Natural killer cell (primary cell): Measurements from ENCODE around the gene MEF2A. TPM values are rescaled to one million over a fixed set of nuclear protein-coding genes. Genes with fewer than 3 reads are reported as not detected.

Experiments
- ATAC-seq, 3 donors: fragments of 150-1000 bp in 2 of 3; fragments of 200-7000 bp in 1 of 3; cut with Tn5 transposase; 1 replicate in 1 of 3; 2 replicates in 2 of 3; pipeline ENCODE4 v1.10.0; 2021; ENCODE audit warnings: mild to moderate bottlenecking in 2 of 3, moderate library complexity in 2 of 3
- DNase-seq, 2 donors: peaks; one replicate each; pipeline versions ENCODE4 v3.0.0 to v3.0.0-alpha.2; 2013 to 2021; ENCODE audit warnings: mixed read lengths in 1 of 2
- H3K27ac ChIP-seq: one replicate; pipeline ENCODE4 v1.5.1; 2013; ENCODE audit warnings: mild to moderate bottlenecking, low read length
- H3K27me3 ChIP-seq: one replicate; pipeline ENCODE4 v1.6.1; 2013; ENCODE audit warnings: low read length; ENCODE audit not compliant: control insufficient read depth, insufficient read depth
- H3K36me3 ChIP-seq: one replicate; pipeline ENCODE4 v1.6.1; 2013; ENCODE audit warnings: low read length; ENCODE audit not compliant: control insufficient read depth, insufficient read depth
- H3K4me1 ChIP-seq: one replicate; pipeline ENCODE4 v1.6.1; 2013; ENCODE audit warnings: low read length; ENCODE audit not compliant: control insufficient read depth, insufficient read depth
- H3K4me3 ChIP-seq: one replicate; pipeline ENCODE4 v1.5.1; 2013; ENCODE audit warnings: low read length
- H3K9me3 ChIP-seq: one replicate; pipeline ENCODE4 v1.6.1; 2013; ENCODE audit warnings: low read length; ENCODE audit not compliant: control insufficient read depth, insufficient read depth
- H3K27ac Mint-ChIP-seq, 2 donors: one replicate each; pipeline ENCODE4 v1.8.0; 2022; ENCODE audit warnings: mild to moderate bottlenecking in 2 of 2, mixed read lengths in 2 of 2, moderate library complexity in 1 of 2
- H3K27me3 Mint-ChIP-seq, 2 donors: one replicate each; pipeline ENCODE4 v1.8.0; 2022; ENCODE audit warnings: low read depth in 2 of 2, mixed read lengths in 2 of 2
- H3K36me3 Mint-ChIP-seq: one replicate; pipeline ENCODE4 v1.8.0; 2022; ENCODE audit warnings: mixed read lengths
- H3K4me1 Mint-ChIP-seq, 2 donors: one replicate each; pipeline ENCODE4 v1.8.0; 2022; ENCODE audit warnings: mixed read lengths in 2 of 2
- H3K4me3 Mint-ChIP-seq: one replicate; pipeline ENCODE4 v1.8.0; 2022; ENCODE audit warnings: mild to moderate bottlenecking, moderate library complexity, mixed read lengths
- H3K9me3 Mint-ChIP-seq, 2 donors: one replicate each; pipeline ENCODE4 v1.8.0; 2022; ENCODE audit warnings: mixed read lengths in 2 of 2
- WGBS: methylation state at CpG from one replicate; pipeline ENCODE4 v1.1.7; 2013; ENCODE audit warnings: missing lambda C conversion rate; ENCODE audit not compliant: insufficient coverage; 5-methylcytosine and 5-hydroxymethylcytosine counted together
- intact Hi-C: fragments of 100-400 bp; cut with micrococcal nuclease; formaldehyde crosslinking; loops from one replicate; pipeline ENCODE4 v1.14.2; 2022
- total RNA-seq, 4 donors: library from RNA; stranded (reverse); fragments of 120-200 nt in 1 of 4; gene quantifications; one replicate each; pipeline versions ENCODE4 v1.2.3 to v1.2.4, GENCODE V29; 2013 to 2022
- TF ChIP-seq, protein P1 (sequence below): fragments of 200-600 bp; IDR thresholded peaks from one replicate; pipeline ENCODE4 v1.8.0; 2022; ENCODE audit warnings: antibody characterized with exemption

MEF2A gene
- total RNA-seq, 3 donors from 2014 or later (not counting 1 experiment from before 2014, with no cell fraction given) = 31.1 to 33.9 (median 33.6) TPM

GRCh38 chr15:99721896-99722295 is 156.1 kb downstream of the MEF2A start:
- no peaks in the 10 kb centered on the region for H3K27me3 Mint-ChIP-seq
- Histone ChIP-seq H3K27ac (no peak overlapping the region), H3K27me3 (no peaks in the 10 kb centered on the region), H3K4me3 (no peak overlapping the region), H3K36me3 (no peaks in the 10 kb centered on the region), H3K4me1 (peaks cover 15% of the 10 kb centered on the region), H3K9me3 (no peaks in the 10 kb centered on the region)
- H3K27ac Mint-ChIP-seq = no peak overlapping the region
- DNase-seq (no peak), ATAC-seq (no peak)
- H3K36me3 Mint-ChIP-seq = no peaks in the 10 kb centered on the region
- intact Hi-C loops = no loop called here
- WGBS = 95% methylated on average over 4 of the region's 4 CpGs
- H3K4me3 Mint-ChIP-seq = no peak overlapping the region
- peaks cover 26 to 30% of the 10 kb centered on the region in 2 donors for H3K4me1 Mint-ChIP-seq
- TF ChIP-seq, protein P1, sequence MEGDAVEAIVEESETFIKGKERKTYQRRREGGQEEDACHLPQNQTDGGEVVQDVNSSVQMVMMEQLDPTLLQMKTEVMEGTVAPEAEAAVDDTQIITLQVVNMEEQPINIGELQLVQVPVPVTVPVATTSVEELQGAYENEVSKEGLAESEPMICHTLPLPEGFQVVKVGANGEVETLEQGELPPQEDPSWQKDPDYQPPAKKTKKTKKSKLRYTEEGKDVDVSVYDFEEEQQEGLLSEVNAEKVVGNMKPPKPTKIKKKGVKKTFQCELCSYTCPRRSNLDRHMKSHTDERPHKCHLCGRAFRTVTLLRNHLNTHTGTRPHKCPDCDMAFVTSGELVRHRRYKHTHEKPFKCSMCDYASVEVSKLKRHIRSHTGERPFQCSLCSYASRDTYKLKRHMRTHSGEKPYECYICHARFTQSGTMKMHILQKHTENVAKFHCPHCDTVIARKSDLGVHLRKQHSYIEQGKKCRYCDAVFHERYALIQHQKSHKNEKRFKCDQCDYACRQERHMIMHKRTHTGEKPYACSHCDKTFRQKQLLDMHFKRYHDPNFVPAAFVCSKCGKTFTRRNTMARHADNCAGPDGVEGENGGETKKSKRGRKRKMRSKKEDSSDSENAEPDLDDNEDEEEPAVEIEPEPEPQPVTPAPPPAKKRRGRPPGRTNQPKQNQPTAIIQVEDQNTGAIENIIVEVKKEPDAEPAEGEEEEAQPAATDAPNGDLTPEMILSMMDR = no peak
- H3K9me3 Mint-ChIP-seq = peaks cover 0 to 4% of the 10 kb centered on the region in 2 donors

GRCh38 chr15:99722406-99722805 is 156.6 kb downstream of the MEF2A start:
- 100% methylated on average over 2 of the region's 3 CpGs for WGBS
- intact Hi-C loops = no loop called here
- Mint-ChIP-seq H3K4me1 (peaks cover 26 to 30% of the 10 kb centered on the region in 2 donors), H3K36me3 (no peaks in the 10 kb centered on the region), H3K27ac (no peak overlapping the region), H3K27me3 (no peaks in the 10 kb centered on the region), H3K9me3 (peaks cover 0 to 4% of the 10 kb centered on the region in 2 donors), H3K4me3 (no peak overlapping the region)
- ATAC-seq (no peak), DNase-seq (no peak)
- TF ChIP-seq, protein P1 = no peak
- Histone ChIP-seq H3K36me3 (no peaks in the 10 kb centered on the region), H3K4me1 (peaks cover 15% of the 10 kb centered on the region), H3K27ac (no peak overlapping the region), H3K4me3 (no peak overlapping the region), H3K27me3 (no peaks in the 10 kb centered on the region), H3K9me3 (no peaks in the 10 kb centered on the region)

DNA sequence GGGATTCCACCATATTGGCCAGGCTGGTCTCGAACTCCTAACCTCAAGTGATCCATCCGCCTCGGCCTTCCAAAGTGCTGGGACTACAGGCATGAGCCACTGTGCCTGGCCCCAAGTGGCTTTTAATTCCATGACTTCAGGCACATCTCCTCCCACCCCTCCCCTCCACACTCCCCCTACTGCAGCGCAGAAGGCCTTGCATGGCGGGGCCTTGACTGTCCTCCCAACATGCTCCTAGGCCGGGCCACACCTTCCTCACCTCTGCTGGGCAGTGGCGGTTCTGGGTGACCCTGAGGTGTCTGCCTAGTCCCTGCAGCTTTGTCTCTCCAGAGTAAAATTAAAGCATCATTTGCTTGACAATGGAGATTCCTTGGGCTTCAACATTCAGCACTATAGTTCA is 160.5 kb downstream of the MEF2A start:
- peaks cover 2% of the 10 kb centered on the region for H3K36me3 ChIP-seq
- DNase-seq = no peak
- H3K4me1 Mint-ChIP-seq = peaks cover 4% of the 10 kb centered on the region in 2 donors
- H3K27ac ChIP-seq = no peak overlapping the region
- 93% methylated on average over 7 of the region's 7 CpGs for WGBS
- no peak overlapping the region for H3K4me3 ChIP-seq
- ATAC-seq = no peak
- TF ChIP-seq, protein P1 = no peak
- no peaks in the 10 kb centered on the region for H3K36me3 Mint-ChIP-seq
- H3K4me1 ChIP-seq = peaks cover under 1% of the 10 kb centered on the region
- H3K9me3 Mint-ChIP-seq = peaks cover 0 to 4% of the 10 kb centered on the region in 2 donors
- H3K27me3 ChIP-seq = no peaks in the 10 kb centered on the region
- no peaks in the 10 kb centered on the region for H3K9me3 ChIP-seq
- H3K4me3 Mint-ChIP-seq = no peak overlapping the region
- H3K27me3 Mint-ChIP-seq = no peaks in the 10 kb centered on the region
- no peak overlapping the region for H3K27ac Mint-ChIP-seq
- intact Hi-C loops = no loop called here

DNA sequence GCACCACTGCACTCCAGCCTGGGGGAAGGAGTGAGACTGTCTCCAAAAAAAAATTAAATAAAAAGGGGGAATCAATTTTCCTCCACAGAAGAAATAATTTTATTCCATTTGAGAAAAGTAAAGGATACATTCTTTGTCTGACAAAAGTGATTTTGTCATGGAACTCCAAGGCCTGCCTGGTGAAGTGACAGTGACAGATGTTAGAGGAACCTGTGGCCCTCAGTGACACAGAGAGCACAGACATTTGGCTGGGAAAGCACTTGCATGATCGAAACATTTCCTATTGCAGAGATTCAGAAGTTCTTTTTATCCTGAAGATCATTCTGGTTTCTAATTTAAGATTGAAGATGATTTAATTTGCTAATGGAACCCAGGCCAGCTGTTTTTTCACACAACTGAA is 161.5 kb downstream of the MEF2A start:
- intact Hi-C loops = no loop called here
- Mint-ChIP-seq H3K4me1 (peaks cover 4 to 5% of the 10 kb centered on the region in 2 donors), H3K27me3 (no peaks in the 10 kb centered on the region), H3K9me3 (peaks cover 0 to 4% of the 10 kb centered on the region in 2 donors), H3K27ac (no peak overlapping the region), H3K36me3 (no peaks in the 10 kb centered on the region), H3K4me3 (no peak overlapping the region)
- DNase-seq = no peak
- H3K36me3 ChIP-seq = peaks cover 2% of the 10 kb centered on the region
- H3K4me3 ChIP-seq = no peak overlapping the region
- ATAC-seq = no peak
- H3K27me3 ChIP-seq = no peaks in the 10 kb centered on the region
- no peaks in the 10 kb centered on the region for H3K9me3 ChIP-seq
- no peak overlapping the region for H3K27ac ChIP-seq
- TF ChIP-seq, protein P1 = no peak
- peaks cover 4% of the 10 kb centered on the region for H3K4me1 ChIP-seq
- WGBS = 93% methylated on average over 1 of the region's 1 CpG
